ENCODE results near the gene KRTAP21-1. TPM values are rescaled to one million over a fixed set of nuclear protein-coding genes. Genes with fewer than 3 reads are reported as not detected.

The KRTAP21-1 gene
- total RNA-seq, 4 donors from 2014 or later: not detected

Other genes with a start within 250 kb of the KRTAP21-1 start
- not detected for gene KRTAP19-6, start 213.6 kb downstream of the KRTAP21-1 start, total RNA-seq
- gene KRTAP19-7, start 194.1 kb downstream of the KRTAP21-1 start, total RNA-seq: not detected
- gene KRTAP22-2, start 165.0 kb downstream of the KRTAP21-1 start, total RNA-seq: not detected
- not detected for gene KRTAP6-3, start 163.0 kb downstream of the KRTAP21-1 start, total RNA-seq
- not detected for gene KRTAP6-2, start 156.5 kb downstream of the KRTAP21-1 start, total RNA-seq
- not detected for gene KRTAP22-1, start 154.3 kb downstream of the KRTAP21-1 start, total RNA-seq
- not detected for gene KRTAP6-1, start 141.5 kb downstream of the KRTAP21-1 start, total RNA-seq
- gene KRTAP20-1, start 139.0 kb downstream of the KRTAP21-1 start, total RNA-seq: not detected
- not detected for gene KRTAP20-4, start 134.8 kb downstream of the KRTAP21-1 start, total RNA-seq
- not detected for gene KRTAP20-2, start 120.2 kb downstream of the KRTAP21-1 start, total RNA-seq
- gene KRTAP20-3, start 112.6 kb downstream of the KRTAP21-1 start, total RNA-seq: not detected
- gene KRTAP21-3, start 36.7 kb downstream of the KRTAP21-1 start, total RNA-seq: not detected
- not detected for gene KRTAP21-2, start 8.2 kb downstream of the KRTAP21-1 start, total RNA-seq
- not detected for gene KRTAP8-1, start 57.8 kb upstream of the KRTAP21-1 start, total RNA-seq
- gene KRTAP7-1, start 74.3 kb upstream of the KRTAP21-1 start, total RNA-seq: not detected
- gene KRTAP11-1, start 126.2 kb upstream of the KRTAP21-1 start, total RNA-seq: not detected